Progenitor cell of endocrine pancreas (in vitro differentiated cells): ENCODE data around the gene HBB. TPM values are rescaled to one million over a fixed set of nuclear protein-coding genes. Genes with fewer than 3 reads are reported as not detected.

Experiments used
- DNase-seq: peaks from one replicate; pipeline ENCODE4 v3.0.0; 2021; ENCODE audit warnings: low spot score; ENCODE audit not compliant: unreplicated experiment
- H3K27ac Mint-ChIP-seq: 2 replicates; pipeline ENCODE4 v1.8.0; 2021; ENCODE audit warnings: mild to moderate bottlenecking, moderate library complexity, mixed read lengths
- H3K27me3 Mint-ChIP-seq: 2 replicates; pipeline ENCODE4 v1.8.0; 2021; ENCODE audit warnings: mixed read lengths
- H3K36me3 Mint-ChIP-seq: 2 replicates; pipeline ENCODE4 v1.8.0; 2022; ENCODE audit warnings: mixed read lengths; ENCODE audit not compliant: insufficient read depth
- H3K4me1 Mint-ChIP-seq: 2 replicates; pipeline ENCODE4 v1.8.0; 2021; ENCODE audit warnings: low read depth, mixed read lengths
- H3K4me3 Mint-ChIP-seq: 2 replicates; pipeline ENCODE4 v1.8.0; 2021; ENCODE audit warnings: low read depth, mild to moderate bottlenecking, moderate library complexity, mixed read lengths
- H3K9me3 Mint-ChIP-seq: 2 replicates; pipeline ENCODE4 v1.8.0; 2021; ENCODE audit warnings: low read depth, mixed read lengths
- total RNA-seq: library from RNA; stranded (reverse); gene quantifications from 2 replicates; pipeline ENCODE4 v1.2.1, GENCODE V29; 2021
- TF ChIP-seq, protein P1 (sequence below): fragments of 200-600 bp; sonication (generic); IDR thresholded peaks from one replicate; pipeline ENCODE4 v1.5.0; 2021; ENCODE audit warnings: antibody characterized with exemption, mild to moderate bottlenecking; ENCODE audit not compliant: unreplicated experiment

HBB gene
- total RNA-seq, 1 donor from 2014 or later = not detected

DNA sequence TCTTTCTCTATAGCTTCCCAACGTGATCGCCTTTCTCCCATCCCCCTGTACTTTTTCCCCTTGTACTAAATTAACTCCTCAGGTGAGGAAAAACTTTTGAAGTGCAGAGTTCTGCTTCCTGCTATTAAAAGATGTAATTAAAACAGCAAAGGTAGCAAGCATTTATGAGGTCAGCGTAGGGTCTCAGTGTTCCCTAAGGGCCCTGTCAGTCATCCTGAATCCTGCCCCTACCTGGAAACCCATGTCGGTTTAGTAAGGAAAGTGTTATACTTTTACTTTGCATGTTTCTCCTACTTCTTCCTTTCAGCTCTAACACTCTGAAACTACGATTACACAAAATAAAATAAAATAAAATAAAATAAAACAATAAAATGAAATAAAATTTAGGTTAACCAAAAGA, 1.3 kb upstream of the HBB start:
- Mint-ChIP-seq H3K4me1 (no peaks in the 10 kb centered on the region), H3K9me3 (no peaks in the 10 kb centered on the region), H3K27ac (no peak overlapping the region), H3K4me3 (no peak overlapping the region), H3K27me3 (no peaks in the 10 kb centered on the region), H3K36me3 (no peaks in the 10 kb centered on the region)
- DNase-seq = no peak
- TF ChIP-seq, protein P1, sequence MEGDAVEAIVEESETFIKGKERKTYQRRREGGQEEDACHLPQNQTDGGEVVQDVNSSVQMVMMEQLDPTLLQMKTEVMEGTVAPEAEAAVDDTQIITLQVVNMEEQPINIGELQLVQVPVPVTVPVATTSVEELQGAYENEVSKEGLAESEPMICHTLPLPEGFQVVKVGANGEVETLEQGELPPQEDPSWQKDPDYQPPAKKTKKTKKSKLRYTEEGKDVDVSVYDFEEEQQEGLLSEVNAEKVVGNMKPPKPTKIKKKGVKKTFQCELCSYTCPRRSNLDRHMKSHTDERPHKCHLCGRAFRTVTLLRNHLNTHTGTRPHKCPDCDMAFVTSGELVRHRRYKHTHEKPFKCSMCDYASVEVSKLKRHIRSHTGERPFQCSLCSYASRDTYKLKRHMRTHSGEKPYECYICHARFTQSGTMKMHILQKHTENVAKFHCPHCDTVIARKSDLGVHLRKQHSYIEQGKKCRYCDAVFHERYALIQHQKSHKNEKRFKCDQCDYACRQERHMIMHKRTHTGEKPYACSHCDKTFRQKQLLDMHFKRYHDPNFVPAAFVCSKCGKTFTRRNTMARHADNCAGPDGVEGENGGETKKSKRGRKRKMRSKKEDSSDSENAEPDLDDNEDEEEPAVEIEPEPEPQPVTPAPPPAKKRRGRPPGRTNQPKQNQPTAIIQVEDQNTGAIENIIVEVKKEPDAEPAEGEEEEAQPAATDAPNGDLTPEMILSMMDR = no peak

DNA sequence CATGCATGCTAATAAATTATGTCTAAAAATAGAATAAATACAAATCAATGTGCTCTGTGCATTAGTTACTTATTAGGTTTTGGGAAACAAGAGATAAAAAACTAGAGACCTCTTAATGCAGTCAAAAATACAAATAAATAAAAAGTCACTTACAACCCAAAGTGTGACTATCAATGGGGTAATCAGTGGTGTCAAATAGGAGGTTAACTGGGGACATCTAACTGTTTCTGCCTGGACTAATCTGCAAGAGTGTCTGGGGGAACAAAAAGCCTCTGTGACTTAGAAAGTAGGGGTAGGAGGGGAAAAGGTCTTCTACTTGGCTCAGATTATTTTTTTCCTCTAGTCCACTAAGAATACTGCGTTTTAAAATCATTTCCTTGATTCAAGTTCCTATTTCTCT, 810 bp upstream of the HBB start:
- no peak for DNase-seq
- no peaks in the 10 kb centered on the region for H3K27me3 Mint-ChIP-seq
- H3K4me3 Mint-ChIP-seq = no peak overlapping the region
- no peaks in the 10 kb centered on the region for H3K36me3 Mint-ChIP-seq
- TF ChIP-seq, protein P1 = no peak
- no peak overlapping the region for H3K27ac Mint-ChIP-seq
- no peaks in the 10 kb centered on the region for H3K9me3 Mint-ChIP-seq
- no peaks in the 10 kb centered on the region for H3K4me1 Mint-ChIP-seq

DNA sequence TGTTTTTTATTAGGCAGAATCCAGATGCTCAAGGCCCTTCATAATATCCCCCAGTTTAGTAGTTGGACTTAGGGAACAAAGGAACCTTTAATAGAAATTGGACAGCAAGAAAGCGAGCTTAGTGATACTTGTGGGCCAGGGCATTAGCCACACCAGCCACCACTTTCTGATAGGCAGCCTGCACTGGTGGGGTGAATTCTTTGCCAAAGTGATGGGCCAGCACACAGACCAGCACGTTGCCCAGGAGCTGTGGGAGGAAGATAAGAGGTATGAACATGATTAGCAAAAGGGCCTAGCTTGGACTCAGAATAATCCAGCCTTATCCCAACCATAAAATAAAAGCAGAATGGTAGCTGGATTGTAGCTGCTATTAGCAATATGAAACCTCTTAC, 1.4 kb downstream of the HBB start:
- no peak for DNase-seq
- Mint-ChIP-seq H3K4me1 (no peaks in the 10 kb centered on the region), H3K27ac (no peak overlapping the region), H3K27me3 (no peaks in the 10 kb centered on the region), H3K4me3 (no peak overlapping the region), H3K9me3 (peaks cover 3% of the 10 kb centered on the region), H3K36me3 (no peaks in the 10 kb centered on the region)
- TF ChIP-seq, protein P1 = no peak

DNA sequence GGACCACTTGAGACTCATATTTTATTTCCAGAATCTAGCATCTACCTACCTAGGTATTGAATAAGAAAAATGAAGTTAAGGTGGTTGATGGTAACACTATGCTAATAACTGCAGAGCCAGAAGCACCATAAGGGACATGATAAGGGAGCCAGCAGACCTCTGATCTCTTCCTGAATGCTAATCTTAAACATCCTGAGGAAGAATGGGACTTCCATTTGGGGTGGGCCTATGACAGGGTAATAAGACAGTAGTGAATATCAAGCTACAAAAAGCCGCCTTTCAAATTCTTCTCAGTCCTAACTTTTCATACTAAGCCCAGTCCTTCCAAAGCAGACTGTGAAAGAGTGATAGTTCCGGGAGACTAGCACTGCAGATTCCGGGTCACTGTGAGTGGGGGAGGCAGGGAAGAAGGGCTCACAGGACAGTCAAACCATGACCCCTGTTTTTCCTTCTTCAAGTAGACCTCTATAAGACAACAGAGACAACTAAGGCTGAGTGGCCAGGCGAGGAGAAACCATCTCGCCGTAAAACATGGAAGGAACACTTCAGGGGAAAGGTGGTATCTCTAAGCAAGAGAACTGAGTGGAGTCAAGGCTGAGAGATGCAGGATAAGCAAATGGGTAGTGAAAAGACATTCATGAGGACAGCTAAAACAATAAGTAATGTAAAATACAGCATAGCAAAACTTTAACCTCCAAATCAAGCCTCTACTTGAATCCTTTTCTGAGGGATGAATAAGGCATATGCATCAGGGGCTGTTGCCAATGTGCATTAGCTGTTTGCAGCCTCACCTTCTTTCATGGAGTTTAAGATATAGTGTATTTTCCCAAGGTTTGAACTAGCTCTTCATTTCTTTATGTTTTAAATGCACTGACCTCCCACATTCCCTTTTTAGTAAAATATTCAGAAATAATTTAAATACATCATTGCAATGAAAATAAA, 2.1 kb downstream of the HBB start:
- TF ChIP-seq, protein P1 = no peak
- no peak overlapping the region for H3K27ac Mint-ChIP-seq

DNA sequence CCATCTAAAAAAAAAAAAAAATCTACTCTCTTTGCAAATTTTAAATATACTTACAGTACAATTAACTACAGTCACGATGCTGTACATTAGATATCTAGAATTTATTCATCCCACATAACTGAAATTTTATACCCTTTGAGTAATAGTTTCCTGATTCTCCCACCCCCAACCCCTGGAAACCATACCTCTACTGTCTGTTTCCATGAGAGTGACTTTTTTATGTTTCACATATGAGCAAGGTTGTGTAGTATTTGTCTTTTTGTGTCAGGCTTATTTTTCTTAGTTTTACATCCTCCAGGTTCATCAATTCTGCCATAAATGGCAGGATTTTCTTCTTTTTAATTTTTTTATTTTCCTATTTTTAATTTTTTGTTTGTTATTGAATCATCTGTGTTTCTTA, 3.2 kb downstream of the HBB start:
- no peak for DNase-seq
- H3K36me3 Mint-ChIP-seq = no peaks in the 10 kb centered on the region
- peaks cover 11% of the 10 kb centered on the region for H3K9me3 Mint-ChIP-seq
- H3K27me3 Mint-ChIP-seq = no peaks in the 10 kb centered on the region
- TF ChIP-seq, protein P1 = no peak
- H3K27ac Mint-ChIP-seq = no peak overlapping the region
- H3K4me3 Mint-ChIP-seq = no peak overlapping the region
- H3K4me1 Mint-ChIP-seq = no peaks in the 10 kb centered on the region

More for the DNA sequence above, 2.1 kb downstream of the HBB start:
- H3K4me1 Mint-ChIP-seq = no peaks in the 10 kb centered on the region
- H3K4me3 Mint-ChIP-seq = no peak overlapping the region
- DNase-seq = no peak
- H3K27me3 Mint-ChIP-seq = no peaks in the 10 kb centered on the region
- no peaks in the 10 kb centered on the region for H3K36me3 Mint-ChIP-seq
- peaks cover 5% of the 10 kb centered on the region for H3K9me3 Mint-ChIP-seq
